ENCODE data around the gene OXCT1.

OXCT1 gene

GRCh38 chr5:41869724-41870626 is at the start of gene OXCT1:
OXCT1 (minus strand) TSS chr5:41870425; CDS start chr5:41870358, 67 bp downstream.
- H3K27me3 ChIP-seq (replicated peaks), result no peaks in the 10 kb centered on the region
- DNase-seq, result peak; percentile 54
- TF ChIP-seq CTCF (IDR thresholded peaks at IDR 0.05; ENCODE audit: low read depth, low read length, missing control alignments), result no peak
- H3K4me3 ChIP-seq (ENCODE audit: low read depth, low read length), result peak within 1 kb of the TSS; percentile 87
- peak within 1 kb of the TSS; percentile 47 for H3K27ac ChIP-seq
- no peaks in the 10 kb centered on the region for H3K36me3 ChIP-seq (replicated peaks)
- in situ Hi-C loops (cut with HindIII; ENCODE audit: low pct_ligation_motif_present, low sequenced_read_pairs), result no loop called here

GRCh38 chr5:41918105-41918504 is 47.9 kb upstream of the OXCT1 start:
- H3K27me3 ChIP-seq (replicated peaks), result no peaks in the 10 kb centered on the region
- no peak overlapping the region for H3K4me3 ChIP-seq (ENCODE audit: low read depth, low read length)
- H3K27ac ChIP-seq, result no peak overlapping the region
- no peak for TF ChIP-seq CTCF (IDR thresholded peaks at IDR 0.05; ENCODE audit: low read depth, low read length, missing control alignments)
- H3K36me3 ChIP-seq (replicated peaks), result peaks cover 17% of the 10 kb centered on the region
- no peak for DNase-seq
- in situ Hi-C loops (cut with HindIII; ENCODE audit: low pct_ligation_motif_present, low sequenced_read_pairs), result no loop called here

- no peak for TF ChIP-seq CTCF (IDR thresholded peaks at IDR 0.05; ENCODE audit: low read depth, low read length, missing control alignments)
- Histone ChIP-seq H3K36me3 (replicated peaks) (peaks cover 20% of the 10 kb centered on the region), H3K27me3 (replicated peaks) (no peaks in the 10 kb centered on the region), H3K4me3 (ENCODE audit: low read depth, low read length) (no peak overlapping the region), H3K27ac (no peak overlapping the region)
- DNase-seq, result peak; percentile 34
- in situ Hi-C loops (cut with HindIII; ENCODE audit: low pct_ligation_motif_present, low sequenced_read_pairs), result no loop called here
These were observed 38.3 kb upstream of the OXCT1 start for GRCh38 chr5:41908374-41909079.

GRCh38 chr5:41906151-41906550 is 35.9 kb upstream of the OXCT1 start:
- TF ChIP-seq CTCF (IDR thresholded peaks at IDR 0.05; ENCODE audit: low read depth, low read length, missing control alignments), result no peak
- no peaks in the 10 kb centered on the region for H3K27me3 ChIP-seq (replicated peaks)
- no peak overlapping the region for H3K4me3 ChIP-seq (ENCODE audit: low read depth, low read length)
- in situ Hi-C loops (cut with HindIII; ENCODE audit: low pct_ligation_motif_present, low sequenced_read_pairs), result no loop called here
- H3K36me3 ChIP-seq (replicated peaks), result peaks cover 10% of the 10 kb centered on the region
- DNase-seq, result no peak
- H3K27ac ChIP-seq, result no peak overlapping the region

GRCh38 chr5:41903892-41904799 is 33.9 kb upstream of the OXCT1 start, which contains the start of gene RIMOC1:
RIMOC1 (plus strand) TSS chr5:41904344; CDS start chr5:41904368, 24 bp downstream.
- in situ Hi-C loops (cut with HindIII; ENCODE audit: low pct_ligation_motif_present, low sequenced_read_pairs), result no loop called here
- peaks cover 2% of the 10 kb centered on the region for H3K36me3 ChIP-seq (replicated peaks)
- peak within 1 kb of the TSS; percentile 78 for H3K27ac ChIP-seq
- H3K4me3 ChIP-seq (ENCODE audit: low read depth, low read length), result peak within 1 kb of the TSS; percentile 95
- DNase-seq, result peak; percentile 99
- no peak for TF ChIP-seq CTCF (IDR thresholded peaks at IDR 0.05; ENCODE audit: low read depth, low read length, missing control alignments)
- no peaks in the 10 kb centered on the region for H3K27me3 ChIP-seq (replicated peaks)

All from brain microvascular endothelial cell (primary cell).